HepG2 (cell line): ENCODE data around the gene MYLK3. TPM values are rescaled to one million over a fixed set of nuclear protein-coding genes. Genes with fewer than 3 reads are reported as not detected.
A peak's percentile ranks its signal among the peaks of the same experiment; 100 is the strongest.

Source experiments
- ATAC-seq: fragments of 200-7000 bp; cut with Tn5 transposase; 3 replicates; pipeline ENCODE4 v1.9.1; 2020; ENCODE audit warnings: mild to moderate bottlenecking, moderate library complexity
- BruUV-seq: library from RNA; stranded (reverse); fragments of 400-500 nt; replicated peaks from 2 replicates; lab custom pipeline; 2021; lab: Mats Ljungman, UMichigan
- CTCF ChIA-PET: fragments of 300-600 bp; formaldehyde crosslinking; extraction: SDS; loops from one replicate; lab custom pipeline; 2021; ENCODE audit warnings: low total read pairs, inconsistent platforms, low intra/inter-chr PET ratio; lab: Yijun Ruan, JAX
- POLR2A ChIA-PET: fragments of 350-600 bp; sonication (Branson Sonifier 250); formaldehyde crosslinking; loops from one replicate; lab custom pipeline; 2020; ENCODE audit warnings: antibody characterized with exemption, inconsistent platforms; lab: Yijun Ruan, JAX
- DNase-seq: peaks from one replicate; pipeline ENCODE4 v3.0.0-alpha.2; 2015; ENCODE audit warnings: low spot score
- FAIRE-seq: peaks from 3 replicates; lab custom pipeline; 2011; peaks lifted over from hg19 to GRCh38; lab: Jason Lieb, UNC
- H2AFZ ChIP-seq: one replicate; pipeline ENCODE4 v1.6.1; 2011; ENCODE audit warnings: low read length, inconsistent platforms
- H3K27ac ChIP-seq: fragments of 300-600 bp; 3 replicates; pipeline ENCODE4 v1.8.0; 2011; ENCODE audit warnings: mixed run types, mild to moderate bottlenecking, mixed read lengths, low read length, inconsistent platforms; ENCODE audit not compliant: insufficient read depth; ENCODE audit errors: extremely low read length
- H3K27me3 ChIP-seq, 2 experiments: fragments of 200-600 bp in 1 of 2; 2 replicates in 1 of 2; 3 replicates in 1 of 2; pipeline versions ENCODE4 v1.6.0 to v1.8.0; 2011; ENCODE audit warnings: low read length in 2 of 2, mild to moderate bottlenecking in 2 of 2, moderate library complexity in 2 of 2, inconsistent platforms in 1 of 2; ENCODE audit not compliant: insufficient read depth in 2 of 2, control insufficient read depth in 1 of 2
- H3K36me3 ChIP-seq, 2 experiments: fragments of 200-600 bp in 1 of 2; replicated peaks in 1 of 2; 2 replicates in 1 of 2; 3 replicates in 1 of 2; pipeline versions ENCODE4 v1.5.1 to v1.8.0; 2011; ENCODE audit warnings: low read length in 2 of 2, inconsistent platforms in 1 of 2; ENCODE audit not compliant: insufficient read depth in 2 of 2, control insufficient read depth in 1 of 2
- H3K4me1 ChIP-seq: 2 replicates; pipeline ENCODE4 v1.5.1; 2012; ENCODE audit warnings: low read length, inconsistent platforms; ENCODE audit not compliant: insufficient read depth
- H3K4me2 ChIP-seq: 2 replicates; pipeline ENCODE4 v1.6.0; 2011; ENCODE audit warnings: low read depth, low read length, inconsistent platforms
- H3K4me3 ChIP-seq, 3 experiments: fragments of 200-600 bp in 1 of 3; sonication (generic), shearing (Covaris generic) in 1 of 3; replicated peaks in 1 of 3; 2 replicates each; pipeline ENCODE4 v1.5.1; 2011 to 2016; ENCODE audit warnings: low read length in 3 of 3, inconsistent platforms in 2 of 3, low read depth in 2 of 3, mild to moderate bottlenecking in 2 of 3, control low read depth in 1 of 3, mixed read lengths in 1 of 3; ENCODE audit not compliant: insufficient read depth in 1 of 3
- H3K79me2 ChIP-seq: one replicate; pipeline ENCODE4 v1.6.1; 2011; ENCODE audit warnings: low read length, inconsistent platforms; ENCODE audit not compliant: insufficient read depth
- H3K9ac ChIP-seq: 2 replicates; pipeline ENCODE4 v1.6.0; 2011; ENCODE audit warnings: mild to moderate bottlenecking, low read depth, low read length, inconsistent platforms; ENCODE audit not compliant: insufficient read depth
- H3K9me3 ChIP-seq: 2 replicates; pipeline ENCODE4 v1.5.1; 2012; ENCODE audit warnings: mild to moderate bottlenecking, low read length
- H4K20me1 ChIP-seq: 2 replicates; pipeline ENCODE4 v1.6.0; 2011; ENCODE audit warnings: inconsistent platforms, mild to moderate bottlenecking, low read length, moderate library complexity; ENCODE audit not compliant: insufficient read depth
- BRF2 ChIP-seq: sonication (generic); formaldehyde crosslinking; IDR thresholded peaks from 2 replicates; pipeline ENCODE4 v1.8.1; 2022; ENCODE audit warnings: mild to moderate bottlenecking, missing genetic modification reagents
- CBFB ChIP-seq: sonication (generic); formaldehyde crosslinking; IDR thresholded peaks from 2 replicates; pipeline ENCODE4 v1.4.0; 2020; ENCODE audit warnings: missing genetic modification reagents
- MTERF4 ChIP-seq: sonication (generic); formaldehyde crosslinking; IDR thresholded peaks from 2 replicates; pipeline ENCODE4 v1.8.0; 2023; ENCODE audit warnings: mild to moderate bottlenecking, missing genetic modification reagents
- SP2 ChIP-seq: sonication (generic); formaldehyde crosslinking; IDR thresholded peaks from 2 replicates; pipeline ENCODE4 v1.5.1; 2020; ENCODE audit warnings: mild to moderate bottlenecking, missing genetic modification reagents
- ZNF431 ChIP-seq: sonication (generic); formaldehyde crosslinking; IDR thresholded peaks from 2 replicates; pipeline ENCODE4 v1.9.0; 2022; ENCODE audit warnings: missing genetic modification reagents, low read depth, mild to moderate bottlenecking, borderline replicate concordance
- ZNF703 ChIP-seq: sonication (generic); formaldehyde crosslinking; IDR thresholded peaks from 2 replicates; pipeline ENCODE4 v1.5.1; 2020; ENCODE audit warnings: missing genetic modification reagents, mild to moderate bottlenecking, moderate library complexity, borderline replicate concordance
- ZNF768 ChIP-seq: sonication (generic); formaldehyde crosslinking; IDR thresholded peaks from 2 replicates; pipeline ENCODE4 v1.4.0; 2020; ENCODE audit warnings: missing genetic modification reagents
- WGBS: methylation state at CpG from one replicate; pipeline ENCODE4 v1.1.6; 2017; ENCODE audit warnings: low lambda C conversion rate; 5-methylcytosine and 5-hydroxymethylcytosine counted together
- in situ Hi-C: cut with HindIII; loops from 2 replicates; pipeline ENCODE4 v1.10.0; 2017; ENCODE audit warnings: low pct_unique_long_range_greater_than_20kb; ENCODE audit not compliant: extremely low pct_ligation_motif_present
- intact Hi-C: fragments of 100-400 bp; cut with micrococcal nuclease; formaldehyde crosslinking; loops from one replicate; pipeline ENCODE4 v1.10.0; 2022; ENCODE audit not compliant: unreplicated experiment
- polyA plus RNA-seq, 8 experiments: library from polyadenylated mRNA; depleted of rRNA in 3 of 8; stranded (reverse) in 7 of 8; unstranded in 1 of 8; fragments of >200 nt; fragmentation: Illumina TruSeq in 4 of 8; extraction: Trizol in 4 of 8; gene quantifications; 2 replicates each; pipeline versions ENCODE4 v1.2.1 to v1.2.3, GENCODE V29; 2011 to 2016; ENCODE audit warnings: low read depth in 4 of 8, missing spikeins in 1 of 8, mixed read lengths in 1 of 8; ENCODE audit not compliant: insufficient read depth in 1 of 8
- total RNA-seq, 5 experiments: library from RNA; depleted of rRNA; stranded (reverse); fragments of >200 nt; fragmentation: Illumina TruSeq; extraction: Trizol; gene quantifications; 2 replicates each; pipeline ENCODE4 v1.2.3, GENCODE V29; 2016; ENCODE audit warnings: low read depth in 1 of 5
- TF ChIP-seq, protein P1 (sequence below): sonication (generic); formaldehyde crosslinking; IDR thresholded peaks from 2 replicates; pipeline ENCODE4 v1.4.0; 2020; ENCODE audit warnings: mild to moderate bottlenecking, missing genetic modification reagents, borderline replicate concordance
- TF ChIP-seq, protein P2 (sequence below): sonication (generic); formaldehyde crosslinking; IDR thresholded peaks from 2 replicates; pipeline ENCODE4 v1.4.0; 2020; ENCODE audit warnings: missing genetic modification reagents; ENCODE audit errors: not compliant biosample characterization
- TF ChIP-seq, protein P3 (sequence below): sonication (generic); formaldehyde crosslinking; IDR thresholded peaks from 2 replicates; pipeline ENCODE4 v1.4.0; 2020; ENCODE audit warnings: missing genetic modification reagents
- TF ChIP-seq, protein P4 (sequence below): sonication (generic); formaldehyde crosslinking; IDR thresholded peaks from 2 replicates; pipeline ENCODE4 v1.4.0; 2020; ENCODE audit warnings: missing genetic modification reagents

Gene MYLK3
- total and polyA plus RNA-seq, 2 of the 13 experiments (the other 11 are each of a cell fraction or from before 2014, with no cell fraction given): 0.04 to 0.18 TPM

DNA sequence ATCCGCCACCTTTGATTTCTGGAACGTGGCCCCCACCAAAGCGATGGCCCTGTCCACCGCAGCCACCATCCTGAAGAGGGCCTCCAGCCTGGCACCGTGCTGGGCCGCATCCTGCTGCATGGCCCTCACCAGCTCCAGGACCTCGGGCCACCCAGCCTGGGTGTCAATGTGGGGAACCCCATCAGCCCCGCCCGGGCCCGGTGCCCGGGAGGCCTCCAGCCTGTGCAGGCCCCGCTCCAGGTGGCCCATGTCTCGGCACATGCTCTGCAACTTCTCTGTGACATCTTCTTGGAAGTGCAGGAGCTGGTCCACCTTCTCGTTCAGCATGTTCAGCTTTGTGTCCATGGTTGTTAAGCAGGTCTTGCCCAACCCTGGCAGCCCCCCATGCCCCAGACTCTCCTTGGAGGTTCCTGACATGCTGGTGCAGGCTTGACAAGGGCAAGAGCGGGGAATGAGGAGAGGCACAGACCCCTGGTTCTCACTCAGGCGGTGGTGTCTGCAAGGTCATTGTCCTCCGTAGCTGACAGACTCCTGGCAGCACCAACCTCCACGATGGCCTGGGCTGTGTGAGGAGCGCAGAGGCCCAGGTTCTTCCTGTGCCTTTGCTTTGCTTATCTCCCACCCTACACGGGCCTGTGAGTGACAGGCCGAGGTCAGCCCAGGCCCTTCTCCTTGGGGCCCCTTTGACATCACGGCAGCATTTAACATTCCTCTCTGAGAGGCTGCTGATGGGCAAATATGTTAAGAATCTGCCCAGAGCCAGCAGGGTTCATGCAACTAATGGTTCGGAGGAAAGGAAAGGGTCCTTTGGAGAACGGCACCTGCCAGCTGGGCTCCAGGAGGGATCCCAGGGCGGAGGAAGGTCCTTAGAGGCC lies at the start of gene MYLK3 (continued):
- TF ChIP-seq ZNF768 (CRISPR knock-in tag): peak; percentile 57; the same call in 1 of the 2 replicates

- in situ Hi-C loops (no loop called here), intact Hi-C loops (no loop called here)
- TF ChIP-seq MTERF4: no peak
- TF ChIP-seq, protein P1, sequence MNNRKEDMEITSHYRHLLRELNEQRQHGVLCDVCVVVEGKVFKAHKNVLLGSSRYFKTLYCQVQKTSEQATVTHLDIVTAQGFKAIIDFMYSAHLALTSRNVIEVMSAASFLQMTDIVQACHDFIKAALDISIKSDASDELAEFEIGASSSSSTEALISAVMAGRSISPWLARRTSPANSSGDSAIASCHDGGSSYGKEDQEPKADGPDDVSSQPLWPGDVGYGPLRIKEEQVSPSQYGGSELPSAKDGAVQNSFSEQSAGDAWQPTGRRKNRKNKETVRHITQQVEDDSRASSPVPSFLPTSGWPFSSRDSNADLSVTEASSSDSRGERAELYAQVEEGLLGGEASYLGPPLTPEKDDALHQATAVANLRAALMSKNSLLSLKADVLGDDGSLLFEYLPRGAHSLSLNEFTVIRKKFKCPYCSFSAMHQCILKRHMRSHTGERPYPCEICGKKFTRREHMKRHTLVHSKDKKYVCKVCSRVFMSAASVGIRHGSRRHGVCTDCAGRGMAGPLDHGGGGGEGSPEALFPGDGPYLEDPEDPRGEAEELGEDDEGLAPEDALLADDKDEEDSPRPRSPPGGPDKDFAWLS (CRISPR knock-in tag): no peak
- TF ChIP-seq ZNF703 (CRISPR knock-in tag): no peak
- TF ChIP-seq, protein P2, sequence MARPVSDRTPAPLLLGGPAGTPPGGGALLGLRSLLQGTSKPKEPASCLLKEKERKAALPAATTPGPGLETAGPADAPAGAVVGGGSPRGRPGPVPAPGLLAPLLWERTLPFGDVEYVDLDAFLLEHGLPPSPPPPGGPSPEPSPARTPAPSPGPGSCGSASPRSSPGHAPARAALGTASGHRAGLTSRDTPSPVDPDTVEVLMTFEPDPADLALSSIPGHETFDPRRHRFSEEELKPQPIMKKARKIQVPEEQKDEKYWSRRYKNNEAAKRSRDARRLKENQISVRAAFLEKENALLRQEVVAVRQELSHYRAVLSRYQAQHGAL (CRISPR knock-in tag): no peak
- TF ChIP-seq, protein P3, sequence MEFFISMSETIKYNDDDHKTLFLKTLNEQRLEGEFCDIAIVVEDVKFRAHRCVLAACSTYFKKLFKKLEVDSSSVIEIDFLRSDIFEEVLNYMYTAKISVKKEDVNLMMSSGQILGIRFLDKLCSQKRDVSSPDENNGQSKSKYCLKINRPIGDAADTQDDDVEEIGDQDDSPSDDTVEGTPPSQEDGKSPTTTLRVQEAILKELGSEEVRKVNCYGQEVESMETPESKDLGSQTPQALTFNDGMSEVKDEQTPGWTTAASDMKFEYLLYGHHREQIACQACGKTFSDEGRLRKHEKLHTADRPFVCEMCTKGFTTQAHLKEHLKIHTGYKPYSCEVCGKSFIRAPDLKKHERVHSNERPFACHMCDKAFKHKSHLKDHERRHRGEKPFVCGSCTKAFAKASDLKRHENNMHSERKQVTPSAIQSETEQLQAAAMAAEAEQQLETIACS (CRISPR knock-in tag): no peak
- no peak for TF ChIP-seq CBFB (CRISPR knock-in tag)
- TF ChIP-seq ZNF431 (CRISPR knock-in tag): no peak
- no peak for TF ChIP-seq SP2
- TF ChIP-seq, protein P4, sequence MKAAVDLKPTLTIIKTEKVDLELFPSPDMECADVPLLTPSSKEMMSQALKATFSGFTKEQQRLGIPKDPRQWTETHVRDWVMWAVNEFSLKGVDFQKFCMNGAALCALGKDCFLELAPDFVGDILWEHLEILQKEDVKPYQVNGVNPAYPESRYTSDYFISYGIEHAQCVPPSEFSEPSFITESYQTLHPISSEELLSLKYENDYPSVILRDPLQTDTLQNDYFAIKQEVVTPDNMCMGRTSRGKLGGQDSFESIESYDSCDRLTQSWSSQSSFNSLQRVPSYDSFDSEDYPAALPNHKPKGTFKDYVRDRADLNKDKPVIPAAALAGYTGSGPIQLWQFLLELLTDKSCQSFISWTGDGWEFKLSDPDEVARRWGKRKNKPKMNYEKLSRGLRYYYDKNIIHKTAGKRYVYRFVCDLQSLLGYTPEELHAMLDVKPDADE (CRISPR knock-in tag): no peak
- no peak for TF ChIP-seq BRF2 (CRISPR knock-in tag)
These were observed 49.4 kb upstream of the MYLK3 start for GRCh38 chr16:46797501-46797900.

More at GRCh38 chr16:46797501-46797900, 49.4 kb upstream of the MYLK3 start:
- no TSS peak for BruUV-seq
- no peaks in the 10 kb centered on the region for H3K4me1 ChIP-seq
- CTCF ChIA-PET: no interaction called here
- no peak overlapping the region for H3K4me3 ChIP-seq
- no peak overlapping the region for H3K4me2 ChIP-seq
- H3K27me3 ChIP-seq: no peaks in the 10 kb centered on the region
- no peak overlapping the region for H3K9ac ChIP-seq
- no peak overlapping the region for H3K27ac ChIP-seq
- POLR2A ChIA-PET: no interaction called here
- ATAC-seq: no peak
- DNase-seq: no peak
- 96% methylated on average over 4 of the region's 4 CpGs for WGBS
- H4K20me1 ChIP-seq: no peaks in the 10 kb centered on the region
- peaks cover 15% of the 10 kb centered on the region for H3K9me3 ChIP-seq
- H2AFZ ChIP-seq: no peak overlapping the region
- H3K79me2 ChIP-seq: no peaks in the 10 kb centered on the region
- FAIRE-seq: no peak
- peaks cover 0 to 2% of the 10 kb centered on the region in 2 experiments; a peak in 2 of 5 replicates for H3K36me3 ChIP-seq
